SK-N-SH (cell line): Measurements from ENCODE around the gene IQSEC1.

Experiments
- CHD2 ChIP-seq: fragments of 150-350 bp; IDR thresholded peaks from 2 replicates; pipeline ENCODE4 v1.6.1; 2018; ENCODE audit warnings: low read length; ENCODE audit not compliant: partially characterized antibody
- CTCF ChIP-seq: fragments of 200-600 bp; sonication (generic); IDR thresholded peaks from 2 replicates; pipeline ENCODE4 v1.6.1; 2017; ENCODE audit warnings: antibody characterized with exemption, mild to moderate bottlenecking, moderate library complexity
- EP300 ChIP-seq, 2 experiments: IDR thresholded peaks; 2 replicates each; pipeline versions ENCODE4 v1.4.0 to v1.6.1; 2012; ENCODE audit warnings: borderline replicate concordance in 1 of 2, low read depth in 1 of 2, low read length in 1 of 2
- EZH2phosphoT487 ChIP-seq: fragments of 200-600 bp; sonication (generic); IDR thresholded peaks from 2 replicates; pipeline ENCODE4 v1.6.1; 2017; ENCODE audit warnings: low read depth, mixed run types, mild to moderate bottlenecking, antibody characterized with exemption, moderate library complexity, borderline replicate concordance
- FOXJ3 ChIP-seq: sonication (generic); formaldehyde crosslinking; IDR thresholded peaks from 2 replicates; pipeline ENCODE4 v1.5.1; 2020; ENCODE audit warnings: mild to moderate bottlenecking, missing genetic modification reagents
- FOXM1 ChIP-seq: IDR thresholded peaks from 2 replicates; pipeline ENCODE4 v1.4.0; 2012; ENCODE audit warnings: low read depth, mild to moderate bottlenecking
- IRF3 ChIP-seq: fragments of 150-350 bp; IDR thresholded peaks from 2 replicates; pipeline ENCODE4 v1.6.1; 2016; ENCODE audit warnings: mild to moderate bottlenecking, low read depth, low read length
- POLR2AphosphoS5 ChIP-seq: IDR thresholded peaks from 2 replicates; pipeline ENCODE4 v1.6.1; 2012; ENCODE audit warnings: low read depth, low read length
- RFX5 ChIP-seq: IDR thresholded peaks from 2 replicates; pipeline ENCODE4 v1.6.1; 2012; ENCODE audit warnings: mild to moderate bottlenecking, improper control_type of control experiment, low read length
- SIN3A ChIP-seq: IDR thresholded peaks from 2 replicates; pipeline ENCODE4 v1.6.1; 2012; ENCODE audit warnings: low read depth, mild to moderate bottlenecking, low read length, moderate library complexity, borderline replicate concordance
- TAF1 ChIP-seq: IDR thresholded peaks from 2 replicates; pipeline ENCODE4 v1.6.1; 2012; ENCODE audit warnings: low read depth, mild to moderate bottlenecking, low read length, moderate library complexity, borderline replicate concordance
- TCF12 ChIP-seq: IDR thresholded peaks from 2 replicates; pipeline ENCODE4 v1.4.0; 2012
- TEAD4 ChIP-seq: IDR thresholded peaks from 2 replicates; pipeline ENCODE4 v1.4.0; 2012; ENCODE audit warnings: mild to moderate bottlenecking, borderline replicate concordance; ENCODE audit not compliant: insufficient read depth
- TF ChIP-seq, protein P1 (sequence below): IDR thresholded peaks from 2 replicates; pipeline ENCODE4 v1.6.1; 2012; ENCODE audit warnings: mild to moderate bottlenecking, low read depth, low read length, moderate library complexity

DNA sequence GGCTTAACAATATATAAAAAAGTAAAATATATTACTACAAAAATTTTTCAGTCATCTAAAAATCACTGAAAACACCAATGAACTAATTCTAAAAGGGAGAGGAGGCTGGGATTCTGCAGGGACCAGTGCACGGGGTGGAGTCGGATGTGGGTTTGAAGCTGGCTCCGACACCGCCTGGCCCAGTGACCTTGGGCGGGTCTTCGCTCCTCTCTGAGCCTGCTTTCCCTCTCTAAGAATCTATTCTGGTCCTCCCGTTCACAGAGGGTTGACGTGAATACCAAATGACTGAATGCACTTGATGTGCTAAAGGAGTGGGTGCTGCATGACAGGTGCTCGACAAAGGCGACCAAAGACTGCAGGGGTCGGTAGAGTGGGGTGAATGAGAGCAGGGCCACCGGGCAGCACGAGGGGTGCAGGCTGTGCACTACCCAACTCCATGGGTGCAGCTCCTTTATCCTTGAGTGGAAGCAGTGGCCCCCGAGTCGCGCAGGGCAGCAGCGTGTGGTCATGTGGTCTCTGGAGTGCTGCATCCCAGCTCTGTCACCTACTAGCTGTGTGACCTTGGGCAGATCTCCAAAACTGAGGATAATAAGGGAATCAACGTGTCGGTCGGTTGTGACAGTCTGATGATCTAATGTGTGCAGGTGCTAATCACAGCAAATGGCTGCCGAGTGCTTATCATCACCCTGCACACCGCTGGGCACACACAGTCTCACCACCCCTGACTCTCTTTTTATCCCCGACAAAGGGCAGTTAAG is 8.6 kb upstream of the IQSEC1 start:
- TF ChIP-seq TEAD4 (no peak), FOXM1 (no peak), CTCF (no peak), TCF12 (no peak), EZH2phosphoT487 (no peak), EP300 (IDR thresholded peaks at IDR 0.05; ENCODE audit: borderline replicate concordance in 1 of 2, low read depth in 1 of 2, low read length in 1 of 2) (no peak), TAF1 (no peak), CHD2 (no peak), IRF3 (no peak), POLR2AphosphoS5 (no peak), RFX5 (no peak), FOXJ3 (no peak), SIN3A (no peak)
- TF ChIP-seq, protein P1, sequence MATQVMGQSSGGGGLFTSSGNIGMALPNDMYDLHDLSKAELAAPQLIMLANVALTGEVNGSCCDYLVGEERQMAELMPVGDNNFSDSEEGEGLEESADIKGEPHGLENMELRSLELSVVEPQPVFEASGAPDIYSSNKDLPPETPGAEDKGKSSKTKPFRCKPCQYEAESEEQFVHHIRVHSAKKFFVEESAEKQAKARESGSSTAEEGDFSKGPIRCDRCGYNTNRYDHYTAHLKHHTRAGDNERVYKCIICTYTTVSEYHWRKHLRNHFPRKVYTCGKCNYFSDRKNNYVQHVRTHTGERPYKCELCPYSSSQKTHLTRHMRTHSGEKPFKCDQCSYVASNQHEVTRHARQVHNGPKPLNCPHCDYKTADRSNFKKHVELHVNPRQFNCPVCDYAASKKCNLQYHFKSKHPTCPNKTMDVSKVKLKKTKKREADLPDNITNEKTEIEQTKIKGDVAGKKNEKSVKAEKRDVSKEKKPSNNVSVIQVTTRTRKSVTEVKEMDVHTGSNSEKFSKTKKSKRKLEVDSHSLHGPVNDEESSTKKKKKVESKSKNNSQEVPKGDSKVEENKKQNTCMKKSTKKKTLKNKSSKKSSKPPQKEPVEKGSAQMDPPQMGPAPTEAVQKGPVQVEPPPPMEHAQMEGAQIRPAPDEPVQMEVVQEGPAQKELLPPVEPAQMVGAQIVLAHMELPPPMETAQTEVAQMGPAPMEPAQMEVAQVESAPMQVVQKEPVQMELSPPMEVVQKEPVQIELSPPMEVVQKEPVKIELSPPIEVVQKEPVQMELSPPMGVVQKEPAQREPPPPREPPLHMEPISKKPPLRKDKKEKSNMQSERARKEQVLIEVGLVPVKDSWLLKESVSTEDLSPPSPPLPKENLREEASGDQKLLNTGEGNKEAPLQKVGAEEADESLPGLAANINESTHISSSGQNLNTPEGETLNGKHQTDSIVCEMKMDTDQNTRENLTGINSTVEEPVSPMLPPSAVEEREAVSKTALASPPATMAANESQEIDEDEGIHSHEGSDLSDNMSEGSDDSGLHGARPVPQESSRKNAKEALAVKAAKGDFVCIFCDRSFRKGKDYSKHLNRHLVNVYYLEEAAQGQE: no peak
